ENCODE results near the gene LMF1. TPM values are rescaled to one million over a fixed set of nuclear protein-coding genes. Genes with fewer than 3 reads are reported as not detected.

LMF1 gene
- total and polyA plus RNA-seq, 9 of the 15 experiments (the other 6 are each of a cell fraction or from before 2014, with no cell fraction given), result 0.11 to 1.6 (median 0.55) TPM; not detected in 1

DNA sequence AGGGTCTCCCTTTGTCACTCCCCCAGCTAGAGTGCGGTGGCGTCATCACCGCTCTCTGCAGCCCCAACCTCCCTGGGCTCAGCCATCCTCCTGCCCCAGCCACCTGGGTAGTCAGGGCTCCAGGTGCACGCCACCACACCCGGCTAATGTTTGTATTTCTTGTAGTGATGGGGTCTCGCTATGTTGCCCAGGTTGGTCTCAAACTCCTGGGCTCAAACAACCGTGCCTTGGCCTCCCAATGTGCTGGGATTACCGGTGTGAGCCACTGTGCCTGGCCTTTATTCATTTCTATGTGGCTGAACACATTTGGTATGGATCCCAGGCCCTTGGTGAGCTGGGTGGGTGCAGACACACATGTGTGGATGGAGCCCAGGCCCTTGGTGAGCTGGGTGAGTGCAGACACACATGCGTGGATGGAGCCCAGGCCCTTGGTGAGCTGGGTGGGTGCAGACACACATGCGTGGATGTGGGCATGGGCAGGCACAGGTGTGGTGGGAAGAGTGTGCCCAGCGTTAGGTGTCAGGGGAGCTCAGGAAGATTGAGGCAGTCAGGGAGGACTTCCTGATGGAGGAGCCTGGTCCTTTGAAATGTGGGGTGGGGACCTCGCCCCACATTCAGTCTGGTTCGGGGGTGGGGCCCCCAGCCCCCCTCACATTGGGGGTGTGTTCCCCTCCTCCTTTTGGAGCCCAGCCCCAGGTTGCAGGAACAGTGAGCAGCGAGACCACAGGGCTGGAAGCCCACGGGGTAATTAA, 47.8 kb upstream of the LMF1 start:
- no peaks in the 10 kb centered on the region for H3K36me3 ChIP-seq (ENCODE audit: control insufficient read depth, insufficient read depth, low read length)
- H3K27me3 ChIP-seq (ENCODE audit: control insufficient read depth in 2 of 2, insufficient read depth in 2 of 2, low read length in 2 of 2), result peaks cover 43 to 82% of the 10 kb centered on the region in 2 experiments; a peak in 4 of 5 replicates
- no peak overlapping the region for H2AFZ ChIP-seq (ENCODE audit: low read depth, low read length)
- DNase-seq (ENCODE audit: extremely low read depth in 1 of 4, low spot score in 3 of 4) (no peak), FAIRE-seq (no peak), ATAC-seq (no peak)
- BruUV-seq (replicated peaks), result no TSS peak
- in situ Hi-C loops (cut with MboI) (no loop called here), intact Hi-C loops (cut with micrococcal nuclease) (no loop called here)
- peaks cover 0 to 25% of the 10 kb centered on the region in 2 experiments; a peak in 1 of 5 replicates for H3K4me1 ChIP-seq (replicated peaks in 1 of 2; ENCODE audit: control insufficient read depth in 2 of 2, insufficient read depth in 2 of 2, low read length in 2 of 2)
- H3K9me3 ChIP-seq (replicated peaks; ENCODE audit: control insufficient read depth, insufficient read depth, low read depth, low read length), result no peaks in the 10 kb centered on the region
- no peak overlapping the region for H3K4me3 ChIP-seq
- WGBS (ENCODE audit: insufficient coverage, low coverage, missing lambda C conversion rate), result 4% methylated on average over 14 of the region's 15 CpGs
- ChIA-PET CTCF (ENCODE audit: low intra/inter-chr PET ratio) (no interaction called here), POLR2A (interaction anchor here (0.6 to 1.2 kb wide), 3 partner anchors 12 to 176 kb away, joined by 3 to 4 read pairs (median 3); no protein-coding TSS in a partner anchor)
- no peak overlapping the region for H3K9ac ChIP-seq (ENCODE audit: insufficient read depth in 1 of 2, low read depth in 2 of 2, low read length in 2 of 2)
- no peaks in the 10 kb centered on the region for H3K9me1 ChIP-seq (ENCODE audit: control insufficient read depth, insufficient read depth, low read length)
- TF ChIP-seq ZFP36 (IDR thresholded peaks at IDR 0.05; ENCODE audit: low read depth, low read length, partially characterized antibody) (peak; percentile 60), PPARD (CRISPR knock-in tag; IDR thresholded peaks at IDR 0.05) (no peak), ZNF121 (CRISPR knock-in tag; conservative IDR thresholded peaks at IDR 0.05) (peak; percentile 78), TRIM24 (IDR thresholded peaks at IDR 0.05) (no peak)
- H3K4me2 ChIP-seq (ENCODE audit: insufficient read depth, low read length), result no peak overlapping the region
- H3K79me2 ChIP-seq (ENCODE audit: control insufficient read depth, insufficient read depth, low read length), result no peaks in the 10 kb centered on the region
- no peak overlapping the region for H3K27ac ChIP-seq (ENCODE audit: extremely low read depth, low read depth, low read length)
- H4K20me1 ChIP-seq (replicated peaks; ENCODE audit: control insufficient read depth, insufficient read depth, low read length), result peaks cover 9% of the 10 kb centered on the region; the same call in 1 of the 2 replicates

All from K562 (cell line).